ENCODE measurements around the gene VSTM4.

Gene VSTM4

GRCh38 chr10:49108656-49109055 is 6.7 kb downstream of the VSTM4 start:
- TF ChIP-seq YY1 (IDR thresholded peaks at IDR 0.05; ENCODE audit: low read depth), result no peak
- TF ChIP-seq TAF1 (IDR thresholded peaks at IDR 0.05; ENCODE audit: low read depth), result no peak
- TF ChIP-seq USF1 (IDR thresholded peaks at IDR 0.05), result no peak
- TF ChIP-seq RAD21 (IDR thresholded peaks at IDR 0.05; ENCODE audit: low read depth), result no peak

DNA sequence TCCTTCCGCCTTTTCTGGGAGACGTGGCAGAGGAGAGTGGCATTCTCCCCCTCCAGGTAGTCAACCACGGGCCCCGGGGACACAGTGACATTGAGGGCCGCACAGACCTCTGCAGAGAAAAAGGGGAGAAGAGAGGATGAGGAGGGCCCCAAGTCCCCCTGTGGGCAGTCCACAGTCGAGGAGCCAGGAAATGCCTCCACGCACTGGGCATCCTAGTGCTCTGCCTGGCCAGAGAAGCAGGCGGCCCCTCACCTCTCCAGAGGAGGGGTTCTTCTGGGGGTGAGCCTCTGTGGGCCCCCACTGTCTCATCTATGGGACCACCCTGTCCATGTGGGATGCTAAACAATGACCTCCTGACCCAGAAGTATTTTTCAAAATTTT is 7.4 kb downstream of the VSTM4 start:
- TF ChIP-seq ZBTB7A (IDR thresholded peaks at IDR 0.05; ENCODE audit: low read depth) (no peak), TAF1 (IDR thresholded peaks at IDR 0.05; ENCODE audit: low read depth) (no peak), TEAD4 (IDR thresholded peaks at IDR 0.05) (no peak), EP300 (IDR thresholded peaks at IDR 0.05; ENCODE audit: borderline replicate concordance) (no peak), NFIC (IDR thresholded peaks at IDR 0.05) (no peak), YY1 (IDR thresholded peaks at IDR 0.05; ENCODE audit: low read depth) (no peak), EGR1 (IDR thresholded peaks at IDR 0.05) (no peak), FOXM1 (IDR thresholded peaks at IDR 0.05; ENCODE audit: borderline replicate concordance, low read depth) (no peak), CEBPB (IDR thresholded peaks at IDR 0.05) (no peak)

GRCh38 chr10:49107111-49107886 is 8.0 kb downstream of the VSTM4 start:
- TF ChIP-seq ZBTB7A (IDR thresholded peaks at IDR 0.05; ENCODE audit: low read depth), result no peak
- no peak for TF ChIP-seq YY1 (IDR thresholded peaks at IDR 0.05; ENCODE audit: low read depth)
- no peak for TF ChIP-seq EGR1 (IDR thresholded peaks at IDR 0.05)
- no peak for TF ChIP-seq EP300 (IDR thresholded peaks at IDR 0.05; ENCODE audit: borderline replicate concordance)
- no peak for TF ChIP-seq CEBPB (IDR thresholded peaks at IDR 0.05)
- no peak for TF ChIP-seq TAF1 (IDR thresholded peaks at IDR 0.05; ENCODE audit: low read depth)
- TF ChIP-seq, protein P1, sequence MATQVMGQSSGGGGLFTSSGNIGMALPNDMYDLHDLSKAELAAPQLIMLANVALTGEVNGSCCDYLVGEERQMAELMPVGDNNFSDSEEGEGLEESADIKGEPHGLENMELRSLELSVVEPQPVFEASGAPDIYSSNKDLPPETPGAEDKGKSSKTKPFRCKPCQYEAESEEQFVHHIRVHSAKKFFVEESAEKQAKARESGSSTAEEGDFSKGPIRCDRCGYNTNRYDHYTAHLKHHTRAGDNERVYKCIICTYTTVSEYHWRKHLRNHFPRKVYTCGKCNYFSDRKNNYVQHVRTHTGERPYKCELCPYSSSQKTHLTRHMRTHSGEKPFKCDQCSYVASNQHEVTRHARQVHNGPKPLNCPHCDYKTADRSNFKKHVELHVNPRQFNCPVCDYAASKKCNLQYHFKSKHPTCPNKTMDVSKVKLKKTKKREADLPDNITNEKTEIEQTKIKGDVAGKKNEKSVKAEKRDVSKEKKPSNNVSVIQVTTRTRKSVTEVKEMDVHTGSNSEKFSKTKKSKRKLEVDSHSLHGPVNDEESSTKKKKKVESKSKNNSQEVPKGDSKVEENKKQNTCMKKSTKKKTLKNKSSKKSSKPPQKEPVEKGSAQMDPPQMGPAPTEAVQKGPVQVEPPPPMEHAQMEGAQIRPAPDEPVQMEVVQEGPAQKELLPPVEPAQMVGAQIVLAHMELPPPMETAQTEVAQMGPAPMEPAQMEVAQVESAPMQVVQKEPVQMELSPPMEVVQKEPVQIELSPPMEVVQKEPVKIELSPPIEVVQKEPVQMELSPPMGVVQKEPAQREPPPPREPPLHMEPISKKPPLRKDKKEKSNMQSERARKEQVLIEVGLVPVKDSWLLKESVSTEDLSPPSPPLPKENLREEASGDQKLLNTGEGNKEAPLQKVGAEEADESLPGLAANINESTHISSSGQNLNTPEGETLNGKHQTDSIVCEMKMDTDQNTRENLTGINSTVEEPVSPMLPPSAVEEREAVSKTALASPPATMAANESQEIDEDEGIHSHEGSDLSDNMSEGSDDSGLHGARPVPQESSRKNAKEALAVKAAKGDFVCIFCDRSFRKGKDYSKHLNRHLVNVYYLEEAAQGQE (IDR thresholded peaks at IDR 0.05; ENCODE audit: low read depth), result no peak
- no peak for TF ChIP-seq TEAD4 (IDR thresholded peaks at IDR 0.05)
- TF ChIP-seq FOXM1 (IDR thresholded peaks at IDR 0.05; ENCODE audit: borderline replicate concordance, low read depth), result no peak
- TF ChIP-seq USF1 (IDR thresholded peaks at IDR 0.05), result no peak
- TF ChIP-seq MAX (IDR thresholded peaks at IDR 0.05), result no peak
- TF ChIP-seq CREB1 (IDR thresholded peaks at IDR 0.05; ENCODE audit: low read depth), result no peak
- no peak for TF ChIP-seq NFIC (IDR thresholded peaks at IDR 0.05)
- no peak for TF ChIP-seq RAD21 (IDR thresholded peaks at IDR 0.05; ENCODE audit: low read depth)
- no peak for TF ChIP-seq TCF12 (IDR thresholded peaks at IDR 0.05; ENCODE audit: low read depth)

DNA sequence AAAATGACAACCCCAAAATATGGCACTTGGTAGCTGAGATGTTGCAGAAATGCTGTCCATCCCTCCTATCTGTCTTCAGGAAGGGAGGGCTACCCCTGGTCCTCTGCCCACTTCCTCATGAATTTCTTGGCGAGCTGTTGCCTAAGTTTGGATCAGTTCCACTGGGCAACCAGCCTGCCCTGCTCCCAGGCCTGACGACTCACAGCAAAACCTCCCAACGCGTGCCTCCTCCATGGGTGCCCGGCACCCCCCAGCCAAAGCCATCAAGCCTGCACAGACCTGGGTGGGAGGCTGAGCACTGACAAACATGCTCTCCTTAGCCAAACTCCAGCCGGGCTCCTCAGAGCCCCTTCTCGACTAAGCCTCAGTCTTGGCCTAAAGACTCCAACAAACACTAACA is 8.9 kb downstream of the VSTM4 start:
- no peak for TF ChIP-seq ZBTB7A (IDR thresholded peaks at IDR 0.05; ENCODE audit: low read depth)
- no peak for TF ChIP-seq MAX (IDR thresholded peaks at IDR 0.05)
- TF ChIP-seq TAF1 (IDR thresholded peaks at IDR 0.05; ENCODE audit: low read depth), result no peak
- TF ChIP-seq EP300 (IDR thresholded peaks at IDR 0.05; ENCODE audit: borderline replicate concordance), result no peak
- no peak for TF ChIP-seq CEBPB (IDR thresholded peaks at IDR 0.05)
- TF ChIP-seq CREB1 (IDR thresholded peaks at IDR 0.05; ENCODE audit: low read depth), result no peak
- TF ChIP-seq FOXM1 (IDR thresholded peaks at IDR 0.05; ENCODE audit: borderline replicate concordance, low read depth), result no peak
- no peak for TF ChIP-seq TCF12 (IDR thresholded peaks at IDR 0.05; ENCODE audit: low read depth)
- no peak for TF ChIP-seq EGR1 (IDR thresholded peaks at IDR 0.05)
- TF ChIP-seq USF1 (IDR thresholded peaks at IDR 0.05), result no peak
- TF ChIP-seq RAD21 (IDR thresholded peaks at IDR 0.05; ENCODE audit: low read depth), result no peak
- TF ChIP-seq, protein P1 (IDR thresholded peaks at IDR 0.05; ENCODE audit: low read depth), result no peak
- TF ChIP-seq YY1 (IDR thresholded peaks at IDR 0.05; ENCODE audit: low read depth), result no peak

GRCh38 chr10:49105076-49105475 is 10.2 kb downstream of the VSTM4 start:
- TF ChIP-seq, protein P1 (IDR thresholded peaks at IDR 0.05; ENCODE audit: low read depth), result no peak
- TF ChIP-seq TAF1 (IDR thresholded peaks at IDR 0.05; ENCODE audit: low read depth) (no peak), NFIC (IDR thresholded peaks at IDR 0.05) (no peak), MAX (IDR thresholded peaks at IDR 0.05) (no peak), TCF12 (IDR thresholded peaks at IDR 0.05; ENCODE audit: low read depth) (no peak), TEAD4 (IDR thresholded peaks at IDR 0.05) (no peak), YY1 (IDR thresholded peaks at IDR 0.05; ENCODE audit: low read depth) (no peak), ZBTB7A (IDR thresholded peaks at IDR 0.05; ENCODE audit: low read depth) (no peak), CREB1 (IDR thresholded peaks at IDR 0.05; ENCODE audit: low read depth) (no peak), USF1 (IDR thresholded peaks at IDR 0.05) (no peak), RAD21 (IDR thresholded peaks at IDR 0.05; ENCODE audit: low read depth) (no peak), CEBPB (IDR thresholded peaks at IDR 0.05) (no peak), EP300 (IDR thresholded peaks at IDR 0.05; ENCODE audit: borderline replicate concordance) (no peak)

Measured in Ishikawa (cell line).